Endothelial cell of umbilical vein (primary cell): ENCODE data around the gene NUDT9. TPM values are rescaled to one million over a fixed set of nuclear protein-coding genes. Genes with fewer than 3 reads are reported as not detected.
"Not testable (repeated sequence)": the region's sequence is repeated elsewhere in the genome, so short reads cannot be mapped to it uniquely, and the experiment has no call there.

Experiments used
- BruUV-seq: library from RNA; stranded (reverse); fragments of 400-500 nt; replicated peaks from 2 replicates; lab custom pipeline; 2021; lab: Mats Ljungman, UMichigan
- CTCF ChIA-PET: fragments of 300-600, 350-600 bp; sonication (Branson Sonifier 250); formaldehyde crosslinking; loops from one replicate; lab custom pipeline; 2021; ENCODE audit warnings: antibody characterized with exemption, inconsistent platforms; lab: Charles Lee
- POLR2A ChIA-PET: fragments of 300-600, 350-600 bp; sonication (Branson Sonifier 250); formaldehyde crosslinking; loops from one replicate; lab custom pipeline; 2021; ENCODE audit warnings: antibody characterized with exemption, inconsistent platforms; lab: Charles Lee
- DNase-seq: peaks from one replicate; pipeline ENCODE4 v3.0.0-alpha.2; 2011; ENCODE audit warnings: low read depth, low spot score
- FAIRE-seq: peaks from 2 replicates; lab custom pipeline; 2011; peaks lifted over from hg19 to GRCh38; lab: Jason Lieb, UNC
- H2AFZ ChIP-seq: 2 replicates; pipeline ENCODE4 v1.6.0; 2012; ENCODE audit warnings: low read depth, low read length, control low read depth, inconsistent platforms
- H3K27ac ChIP-seq: 2 replicates; pipeline ENCODE4 v1.5.1; 2011; ENCODE audit warnings: low read depth, mild to moderate bottlenecking, control low read depth, low read length, moderate library complexity; ENCODE audit not compliant: insufficient read depth
- H3K27me3 ChIP-seq, 2 experiments: 2 replicates each; pipeline versions ENCODE4 v1.6.0 to v1.6.1; 2011; ENCODE audit warnings: low read length in 2 of 2, mixed read lengths in 1 of 2; ENCODE audit not compliant: control insufficient read depth in 2 of 2, insufficient read depth in 2 of 2
- H3K36me3 ChIP-seq, 2 experiments: 2 replicates in 1 of 2; 3 replicates in 1 of 2; pipeline ENCODE4 v1.5.1; 2011; ENCODE audit warnings: low read length in 2 of 2, mild to moderate bottlenecking in 1 of 2, moderate library complexity in 1 of 2; ENCODE audit not compliant: control insufficient read depth in 2 of 2, insufficient read depth in 2 of 2; ENCODE audit errors: extremely low read depth in 1 of 2
- H3K4me1 ChIP-seq: 3 replicates; pipeline ENCODE4 v1.5.1; 2011; ENCODE audit warnings: mild to moderate bottlenecking, low read length; ENCODE audit not compliant: control insufficient read depth, insufficient read depth; ENCODE audit errors: extremely low read depth
- H3K4me2 ChIP-seq: 2 replicates; pipeline ENCODE4 v1.6.1; 2011; ENCODE audit warnings: low read length, control low read depth, mixed read lengths; ENCODE audit not compliant: insufficient read depth
- H3K4me3 ChIP-seq, 3 experiments: fragments of 200-600 bp in 1 of 3; sonication (generic), shearing (Covaris generic) in 1 of 3; replicated peaks in 1 of 3; 2 replicates each; pipeline ENCODE4 v1.5.1; 2011 to 2016; ENCODE audit warnings: control low read depth in 3 of 3, low read length in 3 of 3, mild to moderate bottlenecking in 2 of 3, inconsistent platforms in 1 of 3, low read depth in 1 of 3, moderate library complexity in 1 of 3; ENCODE audit not compliant: insufficient read depth in 1 of 3
- H3K79me2 ChIP-seq: 2 replicates; pipeline ENCODE4 v1.6.0; 2012; ENCODE audit warnings: low read length, inconsistent platforms; ENCODE audit not compliant: control insufficient read depth, insufficient read depth
- H3K9ac ChIP-seq: replicated peaks from 2 replicates; pipeline ENCODE3; 2011; ENCODE audit warnings: low read length, control low read depth; ENCODE audit not compliant: insufficient read depth; ENCODE audit errors: extremely low read depth
- H3K9me1 ChIP-seq: replicated peaks from 3 replicates; pipeline ENCODE4 v1.6.0; 2011; ENCODE audit warnings: mild to moderate bottlenecking, low read length; ENCODE audit not compliant: control insufficient read depth, insufficient read depth; ENCODE audit errors: extremely low read depth
- H3K9me3 ChIP-seq: replicated peaks from 2 replicates; pipeline ENCODE4 v1.5.1; 2012; ENCODE audit warnings: low read length, inconsistent platforms; ENCODE audit not compliant: control insufficient read depth, insufficient read depth
- H4K20me1 ChIP-seq: replicated peaks from 2 replicates; pipeline ENCODE3; 2011; ENCODE audit warnings: mild to moderate bottlenecking, low read length; ENCODE audit not compliant: control insufficient read depth, insufficient read depth; ENCODE audit errors: extremely low read depth
- EZH2 ChIP-seq: IDR thresholded peaks from 2 replicates; pipeline ENCODE4 v1.6.1; 2012; ENCODE audit warnings: borderline replicate concordance, low read depth, mild to moderate bottlenecking, moderate library complexity, low read length, inconsistent platforms; ENCODE audit not compliant: severe bottlenecking
- FOS ChIP-seq: IDR thresholded peaks from 2 replicates; pipeline ENCODE4 v1.6.1; 2011; ENCODE audit warnings: mild to moderate bottlenecking, low read length, moderate library complexity, borderline replicate concordance; ENCODE audit not compliant: insufficient read depth
- GATA2 ChIP-seq: IDR thresholded peaks from 2 replicates; pipeline ENCODE4 v1.7.0; 2011; ENCODE audit warnings: low read depth, mild to moderate bottlenecking, moderate library complexity, mixed read lengths, low read length; ENCODE audit not compliant: insufficient read length, insufficient read depth
- JUN ChIP-seq: IDR thresholded peaks from 2 replicates; pipeline ENCODE4 v1.6.1; 2011; ENCODE audit warnings: borderline replicate concordance, low read depth; ENCODE audit not compliant: insufficient read length, insufficient read depth
- MAX ChIP-seq: IDR thresholded peaks from 2 replicates; pipeline ENCODE4 v1.6.1; 2011; ENCODE audit not compliant: insufficient read depth, insufficient read length
- MYC ChIP-seq: IDR thresholded peaks from one replicate; pipeline ENCODE4 v1.6.1; 2011; ENCODE audit warnings: mild to moderate bottlenecking, low read depth, low read length
- POLR2A ChIP-seq: IDR thresholded peaks from 2 replicates; pipeline ENCODE4 v1.6.1; 2012; ENCODE audit warnings: low read depth, mild to moderate bottlenecking, control low read depth, low read length
- POLR2AphosphoS5 ChIP-seq: IDR thresholded peaks from 2 replicates; pipeline ENCODE4 v1.6.1; 2012; ENCODE audit warnings: low read depth, mild to moderate bottlenecking, control low read depth, low read length, moderate library complexity; ENCODE audit not compliant: insufficient read depth
- dilution Hi-C: fragments of 300-500 bp; cut with MboI; formaldehyde crosslinking; loops from one replicate; pipeline ENCODE4 v1.15.0; 2019; ENCODE audit warnings: low sequenced_read_pairs; ENCODE audit not compliant: extremely low pct_ligation_motif_present
- intact Hi-C: fragments of 100-400 bp; cut with micrococcal nuclease; formaldehyde crosslinking; loops from one replicate; pipeline ENCODE4 v1.10.0; 2022
- polyA plus RNA-seq, 4 experiments: library from polyadenylated mRNA; depleted of rRNA in 3 of 4; stranded (reverse) in 3 of 4; unstranded in 1 of 4; fragments of >200 nt; gene quantifications; 2 replicates each; pipeline versions ENCODE4 v1.2.1 to v1.2.3, GENCODE V29; 2011 to 2012; ENCODE audit warnings: missing spikeins in 1 of 4
- total RNA-seq: library from RNA; stranded (reverse); gene quantifications from 2 replicates; pipeline ENCODE4 v1.2.3, GENCODE V29; 2021
- TF ChIP-seq, protein P1 (sequence below), 2 donors: IDR thresholded peaks; 1 replicate in 1 of 2; 2 replicates in 1 of 2; pipeline ENCODE4 v1.5.1; 2011; ENCODE audit warnings: low read length in 2 of 2, mild to moderate bottlenecking in 2 of 2, moderate library complexity in 2 of 2, control low read depth in 1 of 2, inconsistent platforms in 1 of 2, low read depth in 1 of 2; ENCODE audit not compliant: insufficient read depth in 1 of 2; ENCODE audit errors: extremely low read depth in 1 of 2

NUDT9 gene
- total and polyA plus RNA-seq, 2 donors (not counting 3 experiments of a cell fraction or from before 2014, with no cell fraction given) = 15.3 to 25.0 TPM

- dilution Hi-C loops = no loop called here
- Histone ChIP-seq H4K20me1 (no peaks in the 10 kb centered on the region), H3K79me2 (no peaks in the 10 kb centered on the region), H3K27me3 (peaks cover 2 to 6% of the 10 kb centered on the region in 2 experiments), H3K36me3 (no peaks in the 10 kb centered on the region), H3K4me1 (no peaks in the 10 kb centered on the region), H3K9ac (no peak overlapping the region), H2AFZ (no peak overlapping the region), H3K9me1 (no peaks in the 10 kb centered on the region), H3K4me2 (no peak overlapping the region), H3K9me3 (no peaks in the 10 kb centered on the region), H3K27ac (no peak overlapping the region), H3K4me3 (no peak overlapping the region)
- DNase-seq = no peak
- intact Hi-C loops = no loop called here
- no peak for FAIRE-seq
- ChIA-PET CTCF (interaction anchor here (1.2 kb wide), 1 partner anchor 37 kb away, joined by 3 read pairs; no protein-coding TSS in a partner anchor), POLR2A (no interaction called here)
- no peak for TF ChIP-seq FOS
- no peak for TF ChIP-seq GATA2
- no peak for TF ChIP-seq POLR2A
- no peak for TF ChIP-seq MYC
- TF ChIP-seq, protein P1, sequence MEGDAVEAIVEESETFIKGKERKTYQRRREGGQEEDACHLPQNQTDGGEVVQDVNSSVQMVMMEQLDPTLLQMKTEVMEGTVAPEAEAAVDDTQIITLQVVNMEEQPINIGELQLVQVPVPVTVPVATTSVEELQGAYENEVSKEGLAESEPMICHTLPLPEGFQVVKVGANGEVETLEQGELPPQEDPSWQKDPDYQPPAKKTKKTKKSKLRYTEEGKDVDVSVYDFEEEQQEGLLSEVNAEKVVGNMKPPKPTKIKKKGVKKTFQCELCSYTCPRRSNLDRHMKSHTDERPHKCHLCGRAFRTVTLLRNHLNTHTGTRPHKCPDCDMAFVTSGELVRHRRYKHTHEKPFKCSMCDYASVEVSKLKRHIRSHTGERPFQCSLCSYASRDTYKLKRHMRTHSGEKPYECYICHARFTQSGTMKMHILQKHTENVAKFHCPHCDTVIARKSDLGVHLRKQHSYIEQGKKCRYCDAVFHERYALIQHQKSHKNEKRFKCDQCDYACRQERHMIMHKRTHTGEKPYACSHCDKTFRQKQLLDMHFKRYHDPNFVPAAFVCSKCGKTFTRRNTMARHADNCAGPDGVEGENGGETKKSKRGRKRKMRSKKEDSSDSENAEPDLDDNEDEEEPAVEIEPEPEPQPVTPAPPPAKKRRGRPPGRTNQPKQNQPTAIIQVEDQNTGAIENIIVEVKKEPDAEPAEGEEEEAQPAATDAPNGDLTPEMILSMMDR (IDR thresholded peaks at IDR 0.05; ENCODE audit: extremely low read depth in 1 of 2, insufficient read depth in 1 of 2, low read depth in 1 of 2, low read length in 2 of 2) = no peak
- no peak for TF ChIP-seq POLR2AphosphoS5
- no peak for TF ChIP-seq EZH2
- no peak for TF ChIP-seq JUN
- TF ChIP-seq MAX = no peak
- no TSS peak for BruUV-seq
Observed at GRCh38 chr4:87399954-87400353, 22.4 kb upstream of the NUDT9 start.

DNA sequence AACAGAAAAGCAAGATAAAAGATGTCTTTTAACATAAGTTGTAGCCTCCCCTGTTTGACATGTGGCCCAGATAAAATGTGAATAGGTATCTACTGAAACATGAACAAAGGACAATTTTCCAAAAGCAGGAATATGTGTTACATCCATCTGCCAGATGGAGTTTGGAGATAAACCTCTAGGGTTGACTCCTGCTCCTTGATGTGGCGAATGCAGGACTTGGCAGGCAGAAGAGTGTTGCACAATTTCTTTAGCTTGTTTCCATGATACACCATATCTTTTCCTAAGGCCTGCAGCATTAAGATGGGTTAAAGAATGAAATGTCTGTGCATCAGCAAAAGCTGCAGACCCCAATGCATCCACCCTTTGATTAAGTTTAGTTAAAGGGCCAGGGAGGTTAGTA, 18.6 kb upstream of the NUDT9 start:
- BruUV-seq, H3K9ac ChIP-seq, intact Hi-C loops, H3K9me1 ChIP-seq, H3K9me3 ChIP-seq, FAIRE-seq, H3K36me3 ChIP-seq, H4K20me1 ChIP-seq, POLR2A ChIA-PET, H3K27ac ChIP-seq, H3K4me2 ChIP-seq, H2AFZ ChIP-seq, H3K4me1 ChIP-seq, H3K4me3 ChIP-seq, dilution Hi-C loops, H3K79me2 ChIP-seq, DNase-seq: not testable (repeated sequence)
- CTCF ChIA-PET = interaction anchor here (0.7 to 1.4 kb wide), 3 partner anchors 9 to 28 kb away, joined by 3 to 7 read pairs (median 3); no protein-coding TSS in a partner anchor
- peaks cover 5 to 14% of the 10 kb centered on the region in 2 experiments for H3K27me3 ChIP-seq
